H1 (cell line): Measurements from ENCODE around the gene RXFP1. TPM values are rescaled to one million over a fixed set of nuclear protein-coding genes. Genes with fewer than 3 reads are reported as not detected.

Source experiments
- CTCF ChIA-PET: fragments of 300-600 bp; sonication (Branson Sonifier 250); formaldehyde crosslinking; loops from one replicate; lab custom pipeline; 2021; ENCODE audit not compliant: partially characterized antibody; lab: Charles Lee
- POLR2A ChIA-PET: fragments of 300-600 bp; sonication (Branson Sonifier 250); formaldehyde crosslinking; loops from one replicate; lab custom pipeline; 2021; ENCODE audit warnings: inconsistent platforms; ENCODE audit not compliant: partially characterized antibody; lab: Charles Lee
- DNase-seq, 2 experiments: peaks; one replicate each; pipeline versions ENCODE4 v3.0.0 to v3.0.0-alpha.2; 2010 to 2022; ENCODE audit warnings: low spot score in 2 of 2, low read depth in 1 of 2, mixed read lengths in 1 of 2
- FAIRE-seq: peaks from 2 replicates; lab custom pipeline; 2011; peaks lifted over from hg19 to GRCh38; lab: Jason Lieb, UNC
- H2AFZ ChIP-seq: 2 replicates; pipeline ENCODE4 v1.8.1; 2012; ENCODE audit warnings: low read length, inconsistent platforms
- H2AK5ac ChIP-seq: 2 replicates; pipeline ENCODE4 v1.6.1; 2013; ENCODE audit warnings: low read depth, low read length
- H2BK120ac ChIP-seq: replicated peaks from 2 replicates; pipeline ENCODE3; 2013; ENCODE audit warnings: low read depth, low read length, inconsistent platforms
- H2BK12ac ChIP-seq: 2 replicates; pipeline ENCODE4 v1.6.1; 2013; ENCODE audit warnings: low read depth, low read length
- H2BK15ac ChIP-seq: 2 replicates; pipeline ENCODE4 v1.6.1; 2013; ENCODE audit warnings: low read length
- H2BK20ac ChIP-seq: 2 replicates; pipeline ENCODE4 v1.6.1; 2013; ENCODE audit warnings: low read length
- H2BK5ac ChIP-seq: 2 replicates; pipeline ENCODE4 v1.6.1; 2013; ENCODE audit warnings: low read depth, low read length
- H3K14ac ChIP-seq: 2 replicates; pipeline ENCODE4 v1.6.1; 2013; ENCODE audit warnings: inconsistent platforms; ENCODE audit not compliant: insufficient read length
- H3K18ac ChIP-seq: 2 replicates; pipeline ENCODE4 v1.6.1; 2013; ENCODE audit warnings: low read length; ENCODE audit errors: extremely low read depth
- H3K23ac ChIP-seq: 2 replicates; pipeline ENCODE4 v1.6.1; 2013; ENCODE audit warnings: inconsistent platforms; ENCODE audit not compliant: insufficient read length
- H3K23me2 ChIP-seq: 2 replicates; pipeline ENCODE4 v1.6.1; 2013; ENCODE audit warnings: low read depth, low read length
- H3K27ac ChIP-seq: 2 replicates; pipeline ENCODE4 v1.6.1; 2011; ENCODE audit warnings: low read depth, low read length, inconsistent platforms
- H3K27me3 ChIP-seq, 4 experiments: replicated peaks in 1 of 4; 1 replicate in 1 of 4; 2 replicates in 3 of 4; pipeline versions ENCODE4 v1.6.1 to v1.8.1; 2011 to 2013; ENCODE audit warnings: low read length in 3 of 4, mild to moderate bottlenecking in 3 of 4, inconsistent platforms in 2 of 4, mixed read lengths in 2 of 4, moderate library complexity in 1 of 4; ENCODE audit not compliant: control insufficient read depth in 3 of 4, insufficient read depth in 3 of 4; ENCODE audit errors: extremely low read depth in 1 of 4
- H3K36me3 ChIP-seq, 4 experiments: 2 replicates each; pipeline versions ENCODE4 v1.6.1 to v1.8.1; 2011 to 2013; ENCODE audit warnings: mild to moderate bottlenecking in 4 of 4, low read length in 3 of 4, moderate library complexity in 2 of 4, control low read depth in 1 of 4, inconsistent platforms in 1 of 4; ENCODE audit not compliant: insufficient read depth in 4 of 4, control insufficient read depth in 2 of 4
- H3K4ac ChIP-seq: replicated peaks from 2 replicates; pipeline ENCODE3; 2013; ENCODE audit warnings: low read length, low read depth, mixed read lengths, inconsistent platforms; ENCODE audit not compliant: insufficient read length
- H3K4me1 ChIP-seq, 4 experiments: replicated peaks in 1 of 4; 1 replicate in 1 of 4; 2 replicates in 3 of 4; pipeline versions ENCODE4 v1.6.1 to v1.8.1; 2011 to 2013; ENCODE audit warnings: low read length in 3 of 4, inconsistent platforms in 2 of 4, mixed read lengths in 1 of 4; ENCODE audit not compliant: insufficient read depth in 4 of 4, control insufficient read depth in 3 of 4
- H3K4me2 ChIP-seq, 2 experiments: 2 replicates each; pipeline versions ENCODE4 v1.6.1 to v1.8.1; 2011 to 2013; ENCODE audit warnings: low read depth in 2 of 2, low read length in 2 of 2, control low read depth in 1 of 2, inconsistent platforms in 1 of 2, mild to moderate bottlenecking in 1 of 2; ENCODE audit not compliant: insufficient read depth in 1 of 2
- H3K4me3 ChIP-seq, 4 experiments: fragments of 200-600, 300-600 bp in 1 of 4; sonication (generic), shearing (Covaris generic), sonication (Bioruptor Twin) in 1 of 4; 2 replicates each; pipeline versions ENCODE4 v1.5.1 to v1.8.1; 2011 to 2016; ENCODE audit warnings: low read length in 4 of 4, low read depth in 3 of 4, control low read depth in 2 of 4, inconsistent platforms in 2 of 4, mild to moderate bottlenecking in 2 of 4, mixed read lengths in 1 of 4, moderate library complexity in 1 of 4; ENCODE audit not compliant: insufficient read depth in 2 of 4; ENCODE audit errors: extremely low read depth in 1 of 4
- H3K56ac ChIP-seq: replicated peaks from 2 replicates; pipeline ENCODE3; 2013; ENCODE audit warnings: low read depth, mild to moderate bottlenecking, mixed read lengths, low read length, inconsistent platforms; ENCODE audit not compliant: insufficient read length
- H3K79me1 ChIP-seq: 2 replicates; pipeline ENCODE4 v1.6.1; 2013; ENCODE audit warnings: low read depth, low read length, control low read depth
- H3K79me2 ChIP-seq, 2 experiments: 2 replicates each; pipeline versions ENCODE4 v1.6.1 to v1.8.1; 2012 to 2013; ENCODE audit warnings: low read length in 2 of 2, mild to moderate bottlenecking in 2 of 2, inconsistent platforms in 1 of 2; ENCODE audit not compliant: insufficient read depth in 2 of 2, control insufficient read depth in 1 of 2
- H3K9ac ChIP-seq, 4 experiments: replicated peaks in 1 of 4; 1 replicate in 1 of 4; 2 replicates in 3 of 4; pipeline versions ENCODE4 v1.6.1 to v1.8.1; 2011 to 2013; ENCODE audit warnings: low read depth in 3 of 4, low read length in 3 of 4, control low read depth in 2 of 4, mild to moderate bottlenecking in 2 of 4, moderate library complexity in 2 of 4, inconsistent platforms in 1 of 4; ENCODE audit errors: extremely low read depth in 1 of 4
- H3K9me3 ChIP-seq, 2 experiments: 2 replicates each; pipeline versions ENCODE4 v1.6.1 to v1.8.1; 2012 to 2013; ENCODE audit warnings: mild to moderate bottlenecking in 2 of 2, moderate library complexity in 2 of 2, control low read depth in 1 of 2, inconsistent platforms in 1 of 2, low read depth in 1 of 2, low read length in 1 of 2, mixed read lengths in 1 of 2; ENCODE audit not compliant: insufficient read depth in 2 of 2
- H4K20me1 ChIP-seq, 2 experiments: replicated peaks in 1 of 2; 2 replicates each; pipeline versions ENCODE3 to v1.8.1; 2011 to 2013; ENCODE audit warnings: inconsistent platforms in 2 of 2, low read length in 2 of 2, mild to moderate bottlenecking in 1 of 2; ENCODE audit not compliant: insufficient read depth in 2 of 2, control insufficient read depth in 1 of 2
- H4K5ac ChIP-seq: 2 replicates; pipeline ENCODE4 v1.6.1; 2013; ENCODE audit warnings: low read length, low read depth, mixed read lengths, inconsistent platforms; ENCODE audit not compliant: insufficient read length
- H4K8ac ChIP-seq: 2 replicates; pipeline ENCODE4 v1.8.0; 2013; ENCODE audit warnings: mild to moderate bottlenecking, moderate library complexity, low read length, inconsistent platforms; ENCODE audit not compliant: insufficient read depth; ENCODE audit errors: extremely low read depth
- H4K91ac ChIP-seq: replicated peaks from 2 replicates; pipeline ENCODE3; 2013; ENCODE audit warnings: low read length, mixed read lengths, inconsistent platforms; ENCODE audit not compliant: insufficient read length
- BACH1 ChIP-seq: IDR thresholded peaks from 2 replicates; pipeline ENCODE4 v1.6.1; 2012; ENCODE audit warnings: low read length, improper control_type of control experiment
- CBX8 ChIP-seq: fragments of 300-800, 300-1000 bp; sonication (generic); IDR thresholded peaks from 2 replicates; pipeline ENCODE4 v1.7.1; 2016; ENCODE audit warnings: low read depth, low read length, borderline replicate concordance
- CEBPB ChIP-seq: IDR thresholded peaks from 2 replicates; pipeline ENCODE4 v1.6.1; 2012; ENCODE audit warnings: low read depth, low read length
- CREB1 ChIP-seq: IDR thresholded peaks from 2 replicates; pipeline ENCODE4 v1.6.1; 2012; ENCODE audit warnings: inconsistent platforms
- EGR1 ChIP-seq: IDR thresholded peaks from 2 replicates; pipeline ENCODE4 v1.6.1; 2011; ENCODE audit warnings: low read depth, low read length, borderline replicate concordance
- FOSL1 ChIP-seq: IDR thresholded peaks from 2 replicates; pipeline ENCODE4 v1.6.1; 2011; ENCODE audit warnings: mild to moderate bottlenecking, low read depth, low read length, moderate library complexity; ENCODE audit not compliant: insufficient read depth
- KDM1A ChIP-seq: fragments of 200-600, 300-600 bp; sonication (generic); IDR thresholded peaks from 2 replicates; pipeline ENCODE4 v1.7.1; 2016; ENCODE audit warnings: mild to moderate bottlenecking, low read length, borderline replicate concordance
- MAX ChIP-seq: IDR thresholded peaks from 2 replicates; pipeline ENCODE4 v1.6.1; 2012; ENCODE audit warnings: inconsistent platforms
- POLR2A ChIP-seq, 2 experiments: IDR thresholded peaks; 1 replicate in 1 of 2; 2 replicates in 1 of 2; pipeline ENCODE4 v1.6.1; 2011; ENCODE audit warnings: low read depth in 2 of 2, low read length in 2 of 2, mild to moderate bottlenecking in 2 of 2; ENCODE audit errors: control extremely low read depth in 1 of 2
- RAD21 ChIP-seq, 2 experiments: IDR thresholded peaks in 1 of 2; conservative IDR thresholded peaks in 1 of 2; 2 replicates each; pipeline ENCODE4 v1.6.1; 2011; ENCODE audit warnings: low read depth in 2 of 2, low read length in 2 of 2, improper control_type of control experiment in 1 of 2, inconsistent platforms in 1 of 2, mild to moderate bottlenecking in 1 of 2, moderate library complexity in 1 of 2
- SAP30 ChIP-seq: fragments of 300-600 bp; sonication (generic); IDR thresholded peaks from 2 replicates; pipeline ENCODE4 v1.7.1; 2012; ENCODE audit warnings: low read length, moderate library complexity, mild to moderate bottlenecking, inconsistent platforms; ENCODE audit not compliant: insufficient read depth, insufficient replicate concordance
- SIN3A ChIP-seq, 2 experiments: IDR thresholded peaks in 1 of 2; conservative IDR thresholded peaks in 1 of 2; 2 replicates each; pipeline ENCODE4 v1.6.1; 2011 to 2012; ENCODE audit warnings: low read length in 2 of 2, improper control_type of control experiment in 1 of 2, low read depth in 1 of 2, mild to moderate bottlenecking in 1 of 2
- SP1 ChIP-seq: IDR thresholded peaks from 2 replicates; pipeline ENCODE4 v1.6.1; 2011; ENCODE audit warnings: low read depth, low read length
- TCF12 ChIP-seq: IDR thresholded peaks from 2 replicates; pipeline ENCODE4 v1.6.1; 2011; ENCODE audit warnings: low read depth, mild to moderate bottlenecking, low read length
- WGBS, 2 experiments: shearing (Covaris generic) in 1 of 2; methylation state at CpG; one replicate each; pipeline versions ENCODE4 v1.1.6 to v1.1.7; 2013 to 2015; ENCODE audit warnings: low lambda C conversion rate in 2 of 2, mixed read lengths in 2 of 2, inconsistent platforms in 1 of 2, low coverage in 1 of 2, missing lambda C conversion rate in 1 of 2; ENCODE audit not compliant: insufficient replicate concordance in 2 of 2, insufficient coverage in 1 of 2, insufficient read length in 1 of 2; ENCODE audit errors: extremely low coverage in 1 of 2, missing lambda C conversion rate in 1 of 2; 5-methylcytosine and 5-hydroxymethylcytosine counted together
- polyA plus RNA-seq, 7 experiments: library from polyadenylated mRNA; depleted of rRNA in 3 of 7; stranded (reverse) in 5 of 7; unstranded in 2 of 7; fragments of >200 nt in 5 of 7; fragments of 200-250 nt in 2 of 7; gene quantifications; 1 replicate in 5 of 7; 2 replicates in 1 of 7; 4 replicates in 1 of 7; pipeline versions ENCODE4 v1.2.1 to v1.2.3, GENCODE V29; 2011 to 2013; ENCODE audit warnings: missing spikeins in 2 of 7, mixed read lengths in 2 of 7
- total RNA-seq: library from RNA; stranded (reverse); fragmentation: NEBNext Ultra II Directional; extraction: Animal tissue kit (Norgen Biotek cat#: 25700); gene quantifications from 2 replicates; pipeline ENCODE4 v1.2.1, GENCODE V29; 2021

Gene RXFP1
- total and polyA plus RNA-seq, 2 of the 8 experiments (the other 6 are each of a cell fraction or from before 2014, with no cell fraction given): 0.14 to 0.56 TPM

- Histone ChIP-seq H3K4me2 (no peak overlapping the region), H2BK12ac (no peak overlapping the region), H2BK120ac (no peak overlapping the region), H4K5ac (no peak overlapping the region), H3K4ac (no peak overlapping the region), H3K56ac (no peak overlapping the region), H4K91ac (no peak overlapping the region), H3K4me1 (no peaks in the 10 kb centered on the region), H3K18ac (no peak overlapping the region), H3K79me1 (no peaks in the 10 kb centered on the region), H2BK15ac (no peak overlapping the region), H3K9me3 (no peaks in the 10 kb centered on the region), H3K14ac (no peak overlapping the region), H3K23me2 (no peaks in the 10 kb centered on the region), H3K4me3 (no peak overlapping the region), H3K27ac (no peak overlapping the region), H3K79me2 (no peaks in the 10 kb centered on the region), H3K36me3 (no peaks in the 10 kb centered on the region), H2AFZ (no peak overlapping the region), H3K23ac (no peak overlapping the region), H3K27me3 (no peaks in the 10 kb centered on the region), H4K20me1 (no peaks in the 10 kb centered on the region), H2BK20ac (no peak overlapping the region), H2BK5ac (no peak overlapping the region), H4K8ac (no peak overlapping the region), H3K9ac (no peak overlapping the region), H2AK5ac (no peak overlapping the region)
- FAIRE-seq (no peak), DNase-seq (no peak)
- CTCF ChIA-PET: interaction anchor here (0.8 to 1.8 kb wide), 4 partner anchors 19 to 102 kb away, joined by 3 to 5 read pairs (median 4); no protein-coding TSS in a partner anchor
- POLR2A ChIA-PET: no interaction called here
- WGBS, 2 experiments: 87% methylated on average over 5 of the region's 5 CpGs; no CpG with 5 or more reads in 1 of the 2 experiments
- TF ChIP-seq EGR1 (no peak), RAD21 (IDR thresholded peaks at IDR 0.05 in 1 of 2, conservative IDR thresholded peaks at IDR 0.05 in 1 of 2; ENCODE audit: low read depth in 2 of 2, low read length in 2 of 2) (no peak), SP1 (no peak), CEBPB (no peak), KDM1A (no peak), BACH1 (no peak), FOSL1 (no peak), CBX8 (no peak), MAX (no peak), SAP30 (no peak), POLR2A (IDR thresholded peaks at IDR 0.05; ENCODE audit: control extremely low read depth in 1 of 2, low read depth in 2 of 2, low read length in 2 of 2) (no peak), TCF12 (no peak), CREB1 (no peak), SIN3A (conservative IDR thresholded peaks at IDR 0.05 in 1 of 2, IDR thresholded peaks at IDR 0.05 in 1 of 2; ENCODE audit: low read depth in 1 of 2, low read length in 2 of 2) (no peak)
These were observed 76.4 kb downstream of the RXFP1 start for GRCh38 chr4:158597879-158598596.
